OCI-LY7 (cell line): ENCODE measurements around the gene IQGAP3. TPM values are rescaled to one million over a fixed set of nuclear protein-coding genes. Genes with fewer than 3 reads are reported as not detected.

Experiments used
- BruUV-seq: library from RNA; stranded (reverse); fragments of 400-500 nt; replicated peaks from 2 replicates; lab custom pipeline; 2021; lab: Mats Ljungman, UMichigan
- CTCF ChIA-PET: fragments of 300-600 bp; sonication (Branson Sonifier 250); formaldehyde crosslinking; loops from one replicate; lab custom pipeline; 2022; ENCODE audit warnings: antibody characterized with exemption; ENCODE audit not compliant: unreplicated experiment; lab: Charles Lee
- POLR2A ChIA-PET: fragments of 300-600 bp; sonication (Branson Sonifier 250); formaldehyde crosslinking; loops from one replicate; lab custom pipeline; 2022; ENCODE audit warnings: antibody characterized with exemption; lab: Charles Lee
- DNase-seq: peaks from one replicate; pipeline ENCODE4 v3.0.0-alpha.2; 2015; ENCODE audit warnings: low spot score
- H2AFZ ChIP-seq: fragments of 200-600 bp; sonication (generic), shearing (Covaris generic); 2 replicates; pipeline ENCODE4 v1.6.1; 2014; ENCODE audit warnings: mild to moderate bottlenecking, antibody characterized with exemption, low read length, moderate library complexity
- H3K27ac ChIP-seq: fragments of 200-600 bp; sonication (generic); 2 replicates; pipeline ENCODE4 v1.5.1; 2014; ENCODE audit warnings: mixed run types, low read depth, mild to moderate bottlenecking, moderate library complexity, low read length, inconsistent platforms; ENCODE audit not compliant: poor library complexity, severe bottlenecking
- H3K36me3 ChIP-seq: fragments of 200-600 bp; sonication (generic); 2 replicates; pipeline ENCODE4 v1.6.1; 2014; ENCODE audit warnings: mild to moderate bottlenecking, antibody characterized with exemption, low read length, moderate library complexity, mixed read lengths; ENCODE audit not compliant: insufficient read depth
- H3K4me1 ChIP-seq: fragments of 200-600 bp; sonication (generic); 2 replicates; pipeline ENCODE4 v1.5.1; 2014; ENCODE audit warnings: mild to moderate bottlenecking, low read length; ENCODE audit not compliant: insufficient read depth, poor library complexity, severe bottlenecking
- H3K4me2 ChIP-seq: fragments of 200-600 bp; sonication (generic); 2 replicates; pipeline ENCODE4 v1.6.1; 2014; ENCODE audit warnings: mild to moderate bottlenecking, low read length
- H3K4me3 ChIP-seq: fragments of 200-600 bp; sonication (generic); 2 replicates; pipeline ENCODE4 v1.5.1; 2014; ENCODE audit warnings: mild to moderate bottlenecking, low read depth, low read length; ENCODE audit not compliant: poor library complexity, severe bottlenecking
- H3K79me2 ChIP-seq: fragments of 200-600 bp; sonication (generic); 2 replicates; pipeline ENCODE4 v1.6.1; 2016; ENCODE audit warnings: low read depth, mild to moderate bottlenecking, low read length, moderate library complexity, mixed read lengths; ENCODE audit not compliant: insufficient read depth
- H3K9me2 ChIP-seq: fragments of 200-600 bp; sonication (generic); 2 replicates; pipeline ENCODE4 v1.6.1; 2016; ENCODE audit warnings: mild to moderate bottlenecking, low read length, mixed read lengths; ENCODE audit not compliant: insufficient read depth
- H3K9me3 ChIP-seq: fragments of 200-600 bp; sonication (generic); 2 replicates; pipeline ENCODE4 v1.6.1; 2014; ENCODE audit warnings: mild to moderate bottlenecking, mixed run types, low read length, mixed read lengths
- H4K20me1 ChIP-seq: fragments of 200-600 bp; sonication (generic); 2 replicates; pipeline ENCODE4 v1.6.1; 2014; ENCODE audit warnings: mild to moderate bottlenecking, antibody characterized with exemption, low read length, moderate library complexity, mixed read lengths; ENCODE audit not compliant: insufficient read depth
- EZH2phosphoT487 ChIP-seq: fragments of 200-600 bp; sonication (generic); IDR thresholded peaks from 2 replicates; pipeline ENCODE4 v1.6.1; 2018; ENCODE audit warnings: low read depth, borderline replicate concordance, mild to moderate bottlenecking, mixed run types, antibody characterized with exemption, low read length, moderate library complexity, mixed read lengths
- intact Hi-C: fragments of 100-400 bp; cut with micrococcal nuclease; formaldehyde crosslinking; loops from one replicate; pipeline ENCODE4 v1.10.0; 2022; ENCODE audit not compliant: unreplicated experiment
- total RNA-seq, 2 experiments: library from RNA; depleted of rRNA in 1 of 2; stranded (reverse); fragments of >200 nt in 1 of 2; shearing (Covaris generic) in 1 of 2; gene quantifications; 2 replicates each; pipeline ENCODE4 v1.2.3, GENCODE V29; 2014 to 2022
- TF ChIP-seq, protein P1 (sequence below): fragments of 200-600 bp; sonication (generic); conservative IDR thresholded peaks from 2 replicates; pipeline ENCODE4 v1.5.1; 2014; ENCODE audit warnings: mild to moderate bottlenecking, antibody characterized with exemption, low read length, moderate library complexity, mixed read lengths

The IQGAP3 gene
- total RNA-seq, 2 experiments from 2014 or later, result 22.4 to 28.7 TPM

DNA sequence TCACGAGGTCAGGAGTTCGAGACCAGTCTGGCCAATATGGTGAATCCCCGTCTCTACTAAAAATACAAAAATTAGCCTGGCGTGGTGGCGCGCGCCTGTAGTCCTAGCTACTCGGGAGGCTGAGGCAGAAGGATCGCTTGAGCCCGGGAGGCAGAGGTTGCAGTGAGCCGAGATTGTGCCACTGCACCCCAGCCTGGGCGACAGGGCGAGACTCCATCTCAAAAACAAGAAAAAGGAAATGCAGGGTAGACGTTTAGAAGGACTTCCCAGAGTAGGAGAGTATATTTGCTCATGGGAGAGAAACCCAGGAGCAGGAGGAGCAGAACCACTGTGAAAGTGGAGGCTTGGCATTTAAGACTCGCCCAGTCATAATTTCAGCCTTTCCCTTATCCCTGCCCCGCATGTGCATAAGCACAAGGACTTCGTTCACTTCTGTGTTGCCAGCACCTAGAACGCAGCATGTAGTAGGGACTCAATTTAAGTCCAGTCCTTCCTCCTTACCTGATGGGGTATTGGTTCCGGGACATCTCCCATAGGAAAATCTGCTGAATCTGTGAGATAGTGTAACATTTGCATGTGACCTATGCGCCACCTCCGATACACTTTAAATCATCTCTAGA lies 66.6 kb downstream of the IQGAP3 start:
- Histone ChIP-seq H3K4me1 (peaks cover 70% of the 10 kb centered on the region), H3K27ac (peak overlapping the region; percentile 98), H3K79me2 (peaks cover 20% of the 10 kb centered on the region; the same call in 1 of the 2 replicates), H3K9me3 (no peaks in the 10 kb centered on the region), H3K4me2 (peak overlapping the region; percentile 76), H4K20me1 (no peaks in the 10 kb centered on the region), H3K9me2 (no peaks in the 10 kb centered on the region), H3K4me3 (peak overlapping the region; percentile 58), H2AFZ (no peak overlapping the region), H3K36me3 (no peaks in the 10 kb centered on the region)
- ChIA-PET CTCF (no interaction called here), POLR2A (interaction anchor here (1.8 kb wide), 1 partner anchor 10 kb away, joined by 13 read pairs; no protein-coding TSS in a partner anchor)
- no peak for DNase-seq
- BruUV-seq, result TSS peak; percentile 68
- intact Hi-C loops, result loop anchor here (1.0 to 10.0 kb wide), 6 partner anchors 13 to 249 kb away; partner anchors contain the start of gene HDGF
- TF ChIP-seq, protein P1, sequence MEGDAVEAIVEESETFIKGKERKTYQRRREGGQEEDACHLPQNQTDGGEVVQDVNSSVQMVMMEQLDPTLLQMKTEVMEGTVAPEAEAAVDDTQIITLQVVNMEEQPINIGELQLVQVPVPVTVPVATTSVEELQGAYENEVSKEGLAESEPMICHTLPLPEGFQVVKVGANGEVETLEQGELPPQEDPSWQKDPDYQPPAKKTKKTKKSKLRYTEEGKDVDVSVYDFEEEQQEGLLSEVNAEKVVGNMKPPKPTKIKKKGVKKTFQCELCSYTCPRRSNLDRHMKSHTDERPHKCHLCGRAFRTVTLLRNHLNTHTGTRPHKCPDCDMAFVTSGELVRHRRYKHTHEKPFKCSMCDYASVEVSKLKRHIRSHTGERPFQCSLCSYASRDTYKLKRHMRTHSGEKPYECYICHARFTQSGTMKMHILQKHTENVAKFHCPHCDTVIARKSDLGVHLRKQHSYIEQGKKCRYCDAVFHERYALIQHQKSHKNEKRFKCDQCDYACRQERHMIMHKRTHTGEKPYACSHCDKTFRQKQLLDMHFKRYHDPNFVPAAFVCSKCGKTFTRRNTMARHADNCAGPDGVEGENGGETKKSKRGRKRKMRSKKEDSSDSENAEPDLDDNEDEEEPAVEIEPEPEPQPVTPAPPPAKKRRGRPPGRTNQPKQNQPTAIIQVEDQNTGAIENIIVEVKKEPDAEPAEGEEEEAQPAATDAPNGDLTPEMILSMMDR, result no peak
- no peak for TF ChIP-seq EZH2phosphoT487

DNA sequence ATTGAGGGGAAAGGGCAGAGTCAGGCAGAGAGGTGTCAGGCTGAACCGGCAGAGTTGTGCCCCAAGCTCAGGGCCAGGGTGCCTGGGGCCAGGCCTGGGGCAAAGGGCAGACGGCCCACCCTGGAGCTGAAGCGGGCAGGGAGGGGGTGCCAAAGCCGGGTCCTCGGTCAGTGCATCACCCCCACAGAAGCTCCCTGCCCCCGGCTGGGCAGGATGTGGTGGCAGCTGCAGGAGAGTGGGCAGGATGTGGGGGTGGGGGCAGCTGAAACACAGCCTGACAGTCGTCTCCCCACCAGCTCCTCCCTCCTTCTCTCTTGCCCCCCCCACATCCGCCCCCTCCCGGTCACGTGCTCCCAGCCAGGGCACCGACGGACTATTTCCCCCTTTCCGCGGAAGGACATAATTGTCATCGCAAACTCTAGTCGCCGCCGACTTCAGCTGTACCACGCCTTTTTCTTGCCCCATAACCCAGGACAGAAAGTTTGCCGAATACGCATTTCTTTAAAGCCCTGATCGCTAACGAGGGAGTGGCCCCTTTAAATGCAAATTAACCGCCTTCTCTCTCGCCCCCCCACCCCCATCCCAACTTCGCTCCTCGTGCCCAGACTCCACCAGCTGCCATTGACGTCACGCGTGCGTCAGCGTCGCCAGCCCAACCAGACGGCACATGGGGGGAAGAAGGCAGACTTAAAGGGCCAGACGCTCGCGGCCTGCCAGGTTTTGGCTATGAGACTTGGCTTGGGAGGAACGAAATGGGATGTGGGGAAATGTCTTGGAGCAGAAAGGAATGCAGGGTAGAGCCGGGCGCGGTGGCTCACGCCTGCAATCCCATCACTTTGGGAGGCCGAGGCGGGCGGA lies 67.3 kb downstream of the IQGAP3 start:
- no peaks in the 10 kb centered on the region for H4K20me1 ChIP-seq
- peak overlapping the region; percentile 76 for H3K4me2 ChIP-seq
- no peak for TF ChIP-seq EZH2phosphoT487
- TF ChIP-seq, protein P1, result no peak
- peak; percentile 99 for DNase-seq
- peaks cover 26% of the 10 kb centered on the region for H3K79me2 ChIP-seq
- ChIA-PET POLR2A (interaction anchor here (0.6 to 8.9 kb wide), 7 partner anchors 9 to 1003 kb away, joined by 3 to 179 read pairs (median 4); no protein-coding TSS in a partner anchor), CTCF (interaction anchor here (0.6 to 1.7 kb wide), 2 partner anchors 16 to 24 kb away, joined by 3 to 12 read pairs; no protein-coding TSS in a partner anchor)
- no peak overlapping the region for H2AFZ ChIP-seq
- H3K9me2 ChIP-seq, result no peaks in the 10 kb centered on the region
- peak overlapping the region; percentile 58 for H3K4me3 ChIP-seq
- peaks cover 70% of the 10 kb centered on the region for H3K4me1 ChIP-seq
- 0 out of 2 replicates have a peak, but pooled peaks cover 4% of the 10 kb centered on the region for H3K36me3 ChIP-seq
- BruUV-seq, result no TSS peak
- no peaks in the 10 kb centered on the region for H3K9me3 ChIP-seq
- intact Hi-C loops, result loop anchor here (1.0 to 10.0 kb wide), 7 partner anchors 13 to 348 kb away; partner anchors contain the start of gene HDGF
- peak overlapping the region; percentile 98 for H3K27ac ChIP-seq
